IMR-90 (cell line): Measurements from ENCODE around the gene HMG20A. TPM values are rescaled to one million over a fixed set of nuclear protein-coding genes. Genes with fewer than 3 reads are reported as not detected.

Experiments
- MAFK ChIP-seq: IDR thresholded peaks from 2 replicates; pipeline ENCODE4 v1.6.1; 2012; ENCODE audit warnings: low read depth, low read length, improper control_type of control experiment
- RAD21 ChIP-seq: IDR thresholded peaks from 2 replicates; pipeline ENCODE4 v1.6.1; 2012; ENCODE audit warnings: low read length, improper control_type of control experiment
- polyA plus RNA-seq, 3 experiments: library from polyadenylated mRNA; depleted of rRNA; stranded (reverse); fragments of >200 nt; gene quantifications; 2 replicates each; pipeline ENCODE4 v1.2.3, GENCODE V29; 2012; ENCODE audit warnings: low replicate concordance in 1 of 3
- total RNA-seq: library from RNA; depleted of rRNA; stranded (reverse); fragments of >200 nt; gene quantifications from 2 replicates; pipeline ENCODE4 v1.2.3, GENCODE V29; 2012
- TF ChIP-seq, protein P1 (sequence below): fragments of 150-350 bp; IDR thresholded peaks from 2 replicates; pipeline ENCODE4 v1.6.1; 2016; ENCODE audit warnings: low read depth, mild to moderate bottlenecking, low read length, moderate library complexity, borderline replicate concordance

HMG20A gene
- total and polyA plus RNA-seq, 2 of the 4 experiments (the other 2 are of a cell fraction), result 22.3 to 25.3 TPM

DNA sequence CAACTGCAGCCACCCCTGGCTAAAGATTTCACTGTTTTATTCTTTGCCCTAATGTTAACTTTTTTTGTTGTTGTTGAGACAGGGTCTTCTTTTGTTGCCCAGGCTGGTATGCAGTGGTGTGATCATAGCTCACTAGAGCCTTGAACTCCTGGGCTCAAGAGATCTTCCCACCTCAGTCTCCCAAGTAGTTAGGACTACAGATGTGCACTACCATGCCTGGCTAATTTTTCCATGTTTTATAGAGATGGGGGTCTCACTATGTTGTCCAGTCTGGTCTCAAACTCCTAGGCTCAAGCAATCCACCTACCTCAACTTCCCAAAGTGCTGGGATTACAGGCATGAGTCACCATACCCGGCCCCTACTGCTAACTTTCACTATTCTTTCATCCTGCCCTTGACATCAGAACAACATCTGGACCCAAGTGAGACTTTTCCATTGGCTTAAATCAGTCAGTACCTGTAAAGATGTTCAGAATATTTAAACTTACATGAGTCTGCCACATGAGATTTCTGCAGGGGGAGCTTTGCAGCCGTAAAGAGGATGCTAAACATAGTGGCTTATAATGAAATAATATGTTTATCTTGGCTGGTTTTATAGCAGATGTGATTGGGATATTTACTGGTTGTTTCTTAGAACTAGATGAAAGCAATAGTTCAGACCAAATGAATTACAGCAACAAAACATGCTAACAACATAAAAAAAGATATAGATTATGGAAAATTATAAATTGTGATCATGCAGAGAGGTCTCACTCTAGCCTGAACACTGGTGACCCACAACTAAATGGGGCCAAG is 73.6 kb downstream of the HMG20A start (continued):
- TF ChIP-seq, protein P1, sequence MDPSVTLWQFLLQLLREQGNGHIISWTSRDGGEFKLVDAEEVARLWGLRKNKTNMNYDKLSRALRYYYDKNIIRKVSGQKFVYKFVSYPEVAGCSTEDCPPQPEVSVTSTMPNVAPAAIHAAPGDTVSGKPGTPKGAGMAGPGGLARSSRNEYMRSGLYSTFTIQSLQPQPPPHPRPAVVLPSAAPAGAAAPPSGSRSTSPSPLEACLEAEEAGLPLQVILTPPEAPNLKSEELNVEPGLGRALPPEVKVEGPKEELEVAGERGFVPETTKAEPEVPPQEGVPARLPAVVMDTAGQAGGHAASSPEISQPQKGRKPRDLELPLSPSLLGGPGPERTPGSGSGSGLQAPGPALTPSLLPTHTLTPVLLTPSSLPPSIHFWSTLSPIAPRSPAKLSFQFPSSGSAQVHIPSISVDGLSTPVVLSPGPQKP, result no peak
- TF ChIP-seq MAFK (no peak), RAD21 (no peak)
